ENCODE results near the gene OR1E2.

- TF ChIP-seq, protein P1, sequence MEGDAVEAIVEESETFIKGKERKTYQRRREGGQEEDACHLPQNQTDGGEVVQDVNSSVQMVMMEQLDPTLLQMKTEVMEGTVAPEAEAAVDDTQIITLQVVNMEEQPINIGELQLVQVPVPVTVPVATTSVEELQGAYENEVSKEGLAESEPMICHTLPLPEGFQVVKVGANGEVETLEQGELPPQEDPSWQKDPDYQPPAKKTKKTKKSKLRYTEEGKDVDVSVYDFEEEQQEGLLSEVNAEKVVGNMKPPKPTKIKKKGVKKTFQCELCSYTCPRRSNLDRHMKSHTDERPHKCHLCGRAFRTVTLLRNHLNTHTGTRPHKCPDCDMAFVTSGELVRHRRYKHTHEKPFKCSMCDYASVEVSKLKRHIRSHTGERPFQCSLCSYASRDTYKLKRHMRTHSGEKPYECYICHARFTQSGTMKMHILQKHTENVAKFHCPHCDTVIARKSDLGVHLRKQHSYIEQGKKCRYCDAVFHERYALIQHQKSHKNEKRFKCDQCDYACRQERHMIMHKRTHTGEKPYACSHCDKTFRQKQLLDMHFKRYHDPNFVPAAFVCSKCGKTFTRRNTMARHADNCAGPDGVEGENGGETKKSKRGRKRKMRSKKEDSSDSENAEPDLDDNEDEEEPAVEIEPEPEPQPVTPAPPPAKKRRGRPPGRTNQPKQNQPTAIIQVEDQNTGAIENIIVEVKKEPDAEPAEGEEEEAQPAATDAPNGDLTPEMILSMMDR (IDR thresholded peaks at IDR 0.05), result no peak
- TF ChIP-seq POLR2AphosphoS5 (IDR thresholded peaks at IDR 0.05) (no peak), EP300 (IDR thresholded peaks at IDR 0.05) (no peak), POLR2A (IDR thresholded peaks at IDR 0.05) (no peak)
These were observed 31.9 kb downstream of the OR1E2 start for GRCh38 chr17:3401786-3402185.
